ENCODE data around the gene ABHD2.

DNA sequence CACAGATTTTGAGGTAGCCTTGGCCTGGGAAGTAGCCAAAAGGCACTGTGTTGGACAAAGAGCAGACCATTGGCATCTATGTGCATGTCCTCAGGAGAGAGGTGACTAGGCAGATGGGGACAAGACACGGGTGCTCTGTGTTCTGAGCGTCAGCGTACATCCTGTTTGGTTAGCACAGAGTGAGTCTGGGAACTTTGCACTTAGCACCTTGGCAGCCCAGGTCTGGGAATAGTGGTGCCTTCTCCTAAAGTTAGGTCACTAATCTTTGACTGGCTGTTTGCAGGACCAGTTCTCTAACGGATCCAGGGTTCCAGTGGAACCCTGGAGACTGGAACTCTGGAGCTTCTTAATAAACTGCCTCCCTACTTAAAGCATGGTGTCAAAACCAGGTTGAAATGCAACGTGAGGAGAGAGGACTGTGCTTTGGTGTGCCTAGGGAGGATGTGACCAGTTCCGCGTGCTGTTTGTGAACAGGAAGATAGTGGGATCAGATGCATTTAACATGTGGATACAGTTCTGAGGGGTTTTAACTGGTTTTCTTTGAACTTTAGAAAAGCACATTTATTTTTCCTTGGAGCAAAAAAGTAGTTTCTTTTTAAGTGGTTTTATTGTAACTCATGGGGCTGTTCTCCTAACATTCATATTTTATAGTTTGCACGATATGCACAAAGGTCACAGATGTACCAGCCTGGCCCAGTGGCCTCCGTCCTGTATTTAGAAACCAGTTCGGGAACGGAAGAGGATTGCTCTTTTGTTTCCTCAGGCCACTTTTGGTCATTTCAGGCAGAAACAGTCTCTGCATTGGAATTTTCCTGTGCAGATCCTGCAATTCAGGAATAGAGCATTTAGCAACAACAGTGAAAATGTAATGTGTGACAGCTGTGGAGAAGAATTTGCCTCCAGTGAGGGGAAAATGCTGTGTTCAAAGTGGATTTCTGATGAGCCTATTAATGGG, 48.8 kb downstream of the ABHD2 start:
- TF ChIP-seq, protein P1, sequence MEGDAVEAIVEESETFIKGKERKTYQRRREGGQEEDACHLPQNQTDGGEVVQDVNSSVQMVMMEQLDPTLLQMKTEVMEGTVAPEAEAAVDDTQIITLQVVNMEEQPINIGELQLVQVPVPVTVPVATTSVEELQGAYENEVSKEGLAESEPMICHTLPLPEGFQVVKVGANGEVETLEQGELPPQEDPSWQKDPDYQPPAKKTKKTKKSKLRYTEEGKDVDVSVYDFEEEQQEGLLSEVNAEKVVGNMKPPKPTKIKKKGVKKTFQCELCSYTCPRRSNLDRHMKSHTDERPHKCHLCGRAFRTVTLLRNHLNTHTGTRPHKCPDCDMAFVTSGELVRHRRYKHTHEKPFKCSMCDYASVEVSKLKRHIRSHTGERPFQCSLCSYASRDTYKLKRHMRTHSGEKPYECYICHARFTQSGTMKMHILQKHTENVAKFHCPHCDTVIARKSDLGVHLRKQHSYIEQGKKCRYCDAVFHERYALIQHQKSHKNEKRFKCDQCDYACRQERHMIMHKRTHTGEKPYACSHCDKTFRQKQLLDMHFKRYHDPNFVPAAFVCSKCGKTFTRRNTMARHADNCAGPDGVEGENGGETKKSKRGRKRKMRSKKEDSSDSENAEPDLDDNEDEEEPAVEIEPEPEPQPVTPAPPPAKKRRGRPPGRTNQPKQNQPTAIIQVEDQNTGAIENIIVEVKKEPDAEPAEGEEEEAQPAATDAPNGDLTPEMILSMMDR (IDR thresholded peaks at IDR 0.05; ENCODE audit: low read length) = no peak
- no peak for TF ChIP-seq EZH2 (IDR thresholded peaks at IDR 0.05; ENCODE audit: borderline replicate concordance, low read length)

All from OCI-LY1 (cell line).